ENCODE data around the gene ATP2A3.

Gene ATP2A3

GRCh38 chr17:3907483-3908216 lies 56.6 kb downstream of the ATP2A3 start:
- no peak for DNase-seq

- DNase-seq, result no peak
Observed at GRCh38 chr17:3906881-3907280, 57.4 kb downstream of the ATP2A3 start.

- DNase-seq, result no peak
Observed at GRCh38 chr17:3905017-3905520, 59.2 kb downstream of the ATP2A3 start.

GRCh38 chr17:3904501-3904900 lies 59.7 kb downstream of the ATP2A3 start:
- no peak for DNase-seq

- DNase-seq, result no peak
Observed at GRCh38 chr17:3903881-3904290, 60.4 kb downstream of the ATP2A3 start.

GRCh38 chr17:3903051-3903825 lies 61.0 kb downstream of the ATP2A3 start:
- no peak for DNase-seq

- no peak for DNase-seq
Observed at GRCh38 chr17:3900646-3901045, 63.6 kb downstream of the ATP2A3 start.

GRCh38 chr17:3897731-3898130 lies 66.5 kb downstream of the ATP2A3 start:
- DNase-seq, result no peak

- DNase-seq, result no peak
Observed at GRCh38 chr17:3896968-3897235, 67.3 kb downstream of the ATP2A3 start.

- no peak for DNase-seq
Observed at GRCh38 chr17:3896108-3896967, 67.9 kb downstream of the ATP2A3 start.

GRCh38 chr17:3895354-3895753 lies 68.9 kb downstream of the ATP2A3 start:
- DNase-seq, result no peak

GRCh38 chr17:3894911-3895343 lies 69.3 kb downstream of the ATP2A3 start:
- DNase-seq, result no peak

GRCh38 chr17:3894188-3894587 lies 70.0 kb downstream of the ATP2A3 start:
- no peak for DNase-seq

- DNase-seq, result no peak
Observed at GRCh38 chr17:3893720-3894116, 70.5 kb downstream of the ATP2A3 start.

- peak; percentile 81 for DNase-seq
Observed at GRCh38 chr17:3893003-3893719, 71.1 kb downstream of the ATP2A3 start, which contains the start of gene CAMKK1. CAMKK1 (minus strand) TSS chr17:3893053; CDS start chr17:3885687, 7,366 bp downstream.

GRCh38 chr17:3892095-3892998 lies 71.9 kb downstream of the ATP2A3 start:
- DNase-seq, result peak; percentile 84

- DNase-seq, result no peak
Observed at GRCh38 chr17:3891626-3892094, 72.6 kb downstream of the ATP2A3 start.

- DNase-seq, result no peak
Observed at GRCh38 chr17:3890878-3891219, 73.4 kb downstream of the ATP2A3 start.

- no peak for DNase-seq
Observed at GRCh38 chr17:3890082-3890877, 74.0 kb downstream of the ATP2A3 start.

- DNase-seq, result no peak
Observed at GRCh38 chr17:3889325-3890012, 74.8 kb downstream of the ATP2A3 start.

Data from central memory CD4-positive, alpha-beta T cell (primary cell).